Loucy (cell line): ENCODE data around the gene LRRC66.
A peak's percentile ranks its signal among the peaks of the same experiment; 100 is the strongest.

Experiments used
- H2AFZ ChIP-seq: fragments of 200-600 bp; sonication (generic); 2 replicates; pipeline ENCODE4 v1.6.0; 2016; ENCODE audit warnings: antibody characterized with exemption, mild to moderate bottlenecking, low read length, moderate library complexity
- H3F3A ChIP-seq: fragments of 200-600 bp; 2 replicates; pipeline ENCODE4 v1.6.0; 2016; ENCODE audit warnings: antibody characterized with exemption, low read depth, mild to moderate bottlenecking
- H3K27me3 ChIP-seq: fragments of 200-600 bp; sonication (generic); 2 replicates; pipeline ENCODE4 v1.6.1; 2014; ENCODE audit warnings: low read length, mild to moderate bottlenecking; ENCODE audit not compliant: insufficient read depth, poor library complexity, severe bottlenecking
- H3K36me3 ChIP-seq: fragments of 200-600 bp; sonication (generic); 2 replicates; pipeline ENCODE4 v1.6.1; 2016; ENCODE audit warnings: low read length; ENCODE audit not compliant: insufficient read depth
- H3K4me1 ChIP-seq: fragments of 200-600 bp; sonication (generic); 2 replicates; pipeline ENCODE4 v1.5.1; 2014; ENCODE audit warnings: low read length, mild to moderate bottlenecking; ENCODE audit not compliant: insufficient read depth, poor library complexity, severe bottlenecking
- H3K4me2 ChIP-seq: fragments of 200-600 bp; sonication (generic); 2 replicates; pipeline ENCODE4 v1.6.0; 2014; ENCODE audit warnings: antibody characterized with exemption, low read length, low read depth, mild to moderate bottlenecking; ENCODE audit not compliant: poor library complexity, severe bottlenecking
- H3K4me3 ChIP-seq: fragments of 200-600 bp; sonication (generic); 2 replicates; pipeline ENCODE4 v1.5.1; 2014; ENCODE audit warnings: low read length, mild to moderate bottlenecking, mixed read lengths; ENCODE audit not compliant: poor library complexity, severe bottlenecking
- H3K79me2 ChIP-seq: fragments of 200-600 bp; sonication (generic); 2 replicates; pipeline ENCODE4 v1.6.1; 2014; ENCODE audit warnings: low read length; ENCODE audit not compliant: insufficient read depth
- H3K9ac ChIP-seq: fragments of 200-600 bp; sonication (generic); 2 replicates; pipeline ENCODE4 v1.6.0; 2014; ENCODE audit warnings: mild to moderate bottlenecking, low read depth, low read length, moderate library complexity; ENCODE audit not compliant: poor library complexity, severe bottlenecking
- H3K9me2 ChIP-seq: fragments of 200-600 bp; sonication (generic); replicated peaks from 2 replicates; pipeline ENCODE4 v1.6.1; 2016; ENCODE audit warnings: low read depth, low read length, mixed read lengths
- H3K9me3 ChIP-seq: fragments of 200-600 bp; sonication (generic); 2 replicates; pipeline ENCODE4 v1.6.1; 2014; ENCODE audit warnings: mild to moderate bottlenecking, antibody characterized with exemption, low read length, low read depth; ENCODE audit not compliant: insufficient read depth
- H4K20me1 ChIP-seq: fragments of 200-600 bp; sonication (generic); 2 replicates; pipeline ENCODE4 v1.6.0; 2014; ENCODE audit warnings: antibody characterized with exemption, low read length, mild to moderate bottlenecking; ENCODE audit not compliant: insufficient read depth, poor library complexity, severe bottlenecking
- EZH2phosphoT487 ChIP-seq: fragments of 200-600 bp; IDR thresholded peaks from 2 replicates; pipeline ENCODE4 v1.6.1; 2018; ENCODE audit warnings: antibody characterized with exemption, mild to moderate bottlenecking, moderate library complexity, borderline replicate concordance
- TF ChIP-seq, protein P1 (sequence below): fragments of 200-600 bp; sonication (generic); conservative IDR thresholded peaks from 2 replicates; pipeline ENCODE4 v1.5.1; 2014; ENCODE audit warnings: mild to moderate bottlenecking, antibody characterized with exemption, low read length

LRRC66 gene

DNA sequence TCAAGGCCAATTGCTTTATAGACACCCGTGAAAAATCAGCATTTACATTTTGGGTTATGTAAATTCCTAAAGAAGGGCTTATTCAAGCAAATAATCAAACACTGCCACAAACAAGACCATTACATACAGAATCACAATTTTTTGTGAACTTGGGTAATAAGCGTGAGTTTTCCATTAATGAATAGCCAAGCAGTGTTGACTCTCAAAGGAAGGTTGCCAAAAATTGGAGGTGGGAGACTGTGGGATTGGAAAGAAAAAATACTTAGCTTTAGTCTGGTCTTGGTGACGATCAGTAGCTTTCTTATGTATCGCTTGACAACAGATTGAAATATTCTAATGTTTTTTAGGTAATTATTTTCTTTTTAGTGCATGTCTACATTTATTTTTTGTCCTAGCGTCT lies 20.9 kb downstream of the LRRC66 start:
- Histone ChIP-seq H3K36me3 (no peaks in the 10 kb centered on the region), H2AFZ (no peak overlapping the region), H3K4me1 (peaks cover 3% of the 10 kb centered on the region), H3K4me2 (no peak overlapping the region), H3K4me3 (no peak overlapping the region), H3K9ac (no peak overlapping the region), H3K27me3 (no peaks in the 10 kb centered on the region), H4K20me1 (no peaks in the 10 kb centered on the region), H3K79me2 (no peaks in the 10 kb centered on the region), H3K9me3 (no peaks in the 10 kb centered on the region), H3K9me2 (no peaks in the 10 kb centered on the region), H3F3A (no peaks in the 10 kb centered on the region)
- TF ChIP-seq, protein P1, sequence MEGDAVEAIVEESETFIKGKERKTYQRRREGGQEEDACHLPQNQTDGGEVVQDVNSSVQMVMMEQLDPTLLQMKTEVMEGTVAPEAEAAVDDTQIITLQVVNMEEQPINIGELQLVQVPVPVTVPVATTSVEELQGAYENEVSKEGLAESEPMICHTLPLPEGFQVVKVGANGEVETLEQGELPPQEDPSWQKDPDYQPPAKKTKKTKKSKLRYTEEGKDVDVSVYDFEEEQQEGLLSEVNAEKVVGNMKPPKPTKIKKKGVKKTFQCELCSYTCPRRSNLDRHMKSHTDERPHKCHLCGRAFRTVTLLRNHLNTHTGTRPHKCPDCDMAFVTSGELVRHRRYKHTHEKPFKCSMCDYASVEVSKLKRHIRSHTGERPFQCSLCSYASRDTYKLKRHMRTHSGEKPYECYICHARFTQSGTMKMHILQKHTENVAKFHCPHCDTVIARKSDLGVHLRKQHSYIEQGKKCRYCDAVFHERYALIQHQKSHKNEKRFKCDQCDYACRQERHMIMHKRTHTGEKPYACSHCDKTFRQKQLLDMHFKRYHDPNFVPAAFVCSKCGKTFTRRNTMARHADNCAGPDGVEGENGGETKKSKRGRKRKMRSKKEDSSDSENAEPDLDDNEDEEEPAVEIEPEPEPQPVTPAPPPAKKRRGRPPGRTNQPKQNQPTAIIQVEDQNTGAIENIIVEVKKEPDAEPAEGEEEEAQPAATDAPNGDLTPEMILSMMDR: no peak
- TF ChIP-seq EZH2phosphoT487: no peak

DNA sequence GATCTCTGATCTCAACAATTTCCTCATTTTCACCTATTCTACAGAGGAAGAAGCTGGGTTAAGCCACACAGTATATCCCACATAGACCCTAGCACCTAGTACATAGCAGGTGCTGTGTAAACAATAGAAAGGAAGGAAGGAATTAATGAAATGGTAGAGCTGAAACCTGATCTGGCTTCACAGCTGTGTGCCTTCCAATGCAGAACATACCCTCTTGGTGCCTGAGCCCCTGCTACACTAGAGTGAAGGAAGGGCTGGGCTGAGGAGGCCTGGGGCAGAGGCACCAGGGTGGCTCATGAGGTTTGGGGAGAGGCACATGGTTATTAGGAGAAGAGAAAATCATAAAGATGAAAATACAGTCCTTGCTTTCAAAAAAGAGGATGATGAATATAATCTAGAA lies 21.3 kb downstream of the LRRC66 start:
- H3K27me3 ChIP-seq: no peaks in the 10 kb centered on the region
- H2AFZ ChIP-seq: no peak overlapping the region; the same call in 1 of the 2 replicates
- H3K9ac ChIP-seq: no peak overlapping the region

DNA sequence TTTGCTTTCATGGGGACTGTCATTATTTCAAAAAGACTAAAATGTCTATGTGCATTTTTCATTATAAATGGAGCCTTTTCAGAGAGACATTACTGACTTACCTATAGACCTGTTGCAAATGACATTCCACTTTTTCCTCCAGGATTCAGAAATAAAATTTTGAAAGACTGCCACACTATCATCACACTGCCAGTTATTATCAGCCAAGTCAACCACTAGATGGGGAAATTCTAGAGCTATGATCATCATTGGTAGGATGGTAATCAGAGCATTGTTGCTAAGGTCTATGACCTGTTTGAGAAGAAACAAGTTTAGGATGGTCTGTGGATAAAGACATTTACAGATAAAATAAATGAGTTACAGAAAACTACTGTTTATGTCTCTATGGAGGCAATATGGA lies 22.5 kb downstream of the LRRC66 start:
- Histone ChIP-seq H3K9ac (no peak overlapping the region), H3K4me2 (no peak overlapping the region), H3K27me3 (no peaks in the 10 kb centered on the region), H4K20me1 (no peaks in the 10 kb centered on the region), H3K79me2 (no peaks in the 10 kb centered on the region), H3F3A (no peaks in the 10 kb centered on the region), H3K9me2 (no peaks in the 10 kb centered on the region), H3K4me3 (no peak overlapping the region), H3K9me3 (no peaks in the 10 kb centered on the region), H3K36me3 (no peaks in the 10 kb centered on the region), H2AFZ (no peak overlapping the region), H3K4me1 (no peaks in the 10 kb centered on the region)
- TF ChIP-seq, protein P1: peak; percentile 51
- TF ChIP-seq EZH2phosphoT487: no peak

More for the DNA sequence above, 21.3 kb downstream of the LRRC66 start:
- no peaks in the 10 kb centered on the region for H3K4me1 ChIP-seq
- no peaks in the 10 kb centered on the region for H3K9me3 ChIP-seq
- no peaks in the 10 kb centered on the region for H3F3A ChIP-seq
- no peak overlapping the region for H3K4me2 ChIP-seq
- TF ChIP-seq EZH2phosphoT487: no peak
- TF ChIP-seq, protein P1: no peak
- no peaks in the 10 kb centered on the region for H4K20me1 ChIP-seq
- H3K36me3 ChIP-seq: no peaks in the 10 kb centered on the region
- no peaks in the 10 kb centered on the region for H3K79me2 ChIP-seq
- no peaks in the 10 kb centered on the region for H3K9me2 ChIP-seq
- no peak overlapping the region for H3K4me3 ChIP-seq
